ENCODE results near the gene ANAPC15.
A peak's percentile ranks its signal among the peaks of the same experiment; 100 is the strongest.

The ANAPC15 gene

GRCh38 chr11:72098741-72099140, 13.8 kb downstream of the ANAPC15 start:
- CTCF ChIA-PET: interaction anchor here (0.8 to 2.3 kb wide), 2 partner anchors 8 to 63 kb away, joined by 3 to 10 read pairs; no protein-coding TSS in a partner anchor
- POLR2A ChIA-PET (ENCODE audit: low non-redundant PET): no interaction called here

GRCh38 chr11:72091292-72091691, 21.2 kb downstream of the ANAPC15 start:
- H3K27ac ChIP-seq: peak overlapping the region; percentile 50
- peak; percentile 78 for TF ChIP-seq CTCF (conservative IDR thresholded peaks at IDR 0.05; ENCODE audit: low read depth)
- DNase-seq (ENCODE audit: low spot score): peak; percentile 75
- ChIA-PET CTCF (interaction anchor here (0.5 to 2.5 kb wide), 18 partner anchors 8 to 136 kb away, joined by 3 to 44 read pairs (median 4); no protein-coding TSS in a partner anchor), POLR2A (ENCODE audit: low non-redundant PET) (interaction anchor here (0.6 kb wide), 1 partner anchor 54 kb away, joined by 3 read pairs; no protein-coding TSS in a partner anchor)

More at GRCh38 chr11:72098741-72099140, 13.8 kb downstream of the ANAPC15 start:
- TF ChIP-seq CTCF (conservative IDR thresholded peaks at IDR 0.05; ENCODE audit: low read depth): no peak
- peak overlapping the region; percentile 62 for H3K27ac ChIP-seq
- DNase-seq (ENCODE audit: low spot score): no peak

DNA sequence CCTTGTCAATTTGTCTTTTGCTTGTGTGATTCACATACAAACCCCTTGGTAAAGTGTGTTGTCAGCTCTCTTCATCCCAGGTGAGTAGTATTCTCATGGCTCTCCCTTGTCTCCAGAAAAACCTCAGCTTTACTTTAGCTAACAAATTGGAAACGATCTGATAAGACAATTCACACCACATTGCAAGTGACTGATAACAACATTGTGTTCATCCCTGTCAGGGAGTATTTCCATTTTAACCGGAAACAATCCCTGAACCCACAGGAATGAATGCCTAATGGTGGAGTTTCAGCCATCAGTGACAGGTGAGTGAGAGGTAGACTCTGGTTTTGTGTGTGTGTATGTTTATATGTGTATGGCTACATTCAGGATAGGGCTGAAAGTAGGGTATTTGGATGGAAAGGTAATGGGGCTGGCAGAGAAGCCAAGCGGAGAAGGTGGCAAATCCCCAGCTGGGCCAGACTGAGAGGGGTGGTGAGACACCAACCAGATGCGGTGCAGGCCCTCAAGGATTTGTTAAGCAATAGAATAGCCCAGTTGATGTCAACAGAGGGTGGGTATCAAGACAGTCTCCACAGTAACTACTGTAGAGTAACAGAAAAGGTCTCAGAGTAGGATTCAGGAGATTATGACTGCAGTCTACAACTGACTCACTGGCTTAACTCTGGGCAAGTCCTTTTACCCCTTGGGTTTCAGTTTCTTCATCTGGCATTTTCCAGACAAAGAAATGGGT, 24.3 kb downstream of the ANAPC15 start:
- DNase-seq (ENCODE audit: low spot score): no peak
- CTCF ChIA-PET: interaction anchor here (0.7 kb wide), 1 partner anchor 63 kb away, joined by 3 read pairs; no protein-coding TSS in a partner anchor
- POLR2A ChIA-PET (ENCODE audit: low non-redundant PET): no interaction called here

DNA sequence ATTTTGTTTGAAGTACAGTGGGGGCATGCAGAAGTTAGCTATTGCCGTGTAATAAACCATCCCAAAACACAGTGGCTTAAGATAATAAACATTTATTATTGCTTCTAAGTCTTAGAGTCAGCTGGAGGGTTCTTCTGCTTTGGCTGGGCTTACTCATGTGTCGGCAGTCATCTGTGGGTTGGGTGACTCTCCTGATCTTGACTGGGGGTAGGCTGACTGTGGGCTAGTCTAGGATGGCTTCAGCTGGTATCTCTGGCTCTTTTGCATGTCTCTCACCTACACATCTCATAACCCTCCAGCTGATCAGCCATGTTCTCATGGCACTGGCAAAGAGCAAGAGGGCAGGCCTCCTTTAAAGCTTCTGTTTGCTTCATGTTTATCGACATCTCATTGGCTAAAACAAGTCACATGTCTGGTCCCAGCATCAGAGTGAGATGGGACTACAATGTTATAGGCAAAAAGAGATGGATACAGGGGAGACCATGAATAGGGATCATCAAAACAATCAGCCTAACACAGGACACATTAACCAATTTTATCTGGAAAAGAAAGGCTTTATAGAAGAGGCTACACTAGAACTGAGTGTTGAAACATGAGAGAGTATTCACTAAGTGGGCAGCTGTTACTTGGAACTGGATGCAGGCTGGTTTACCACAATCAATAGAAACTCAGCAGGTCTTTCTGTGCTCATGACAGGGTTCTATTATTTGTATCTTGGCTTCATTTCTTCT, 26.7 kb downstream of the ANAPC15 start:
- no peak for DNase-seq (ENCODE audit: low spot score)
- no peak overlapping the region for H3K27ac ChIP-seq
- ChIA-PET CTCF (interaction anchor here (0.6 to 2.2 kb wide), 5 partner anchors 37 to 361 kb away, joined by 3 to 14 read pairs (median 3); no protein-coding TSS in a partner anchor), POLR2A (ENCODE audit: low non-redundant PET) (no interaction called here)
- no peak for TF ChIP-seq CTCF (conservative IDR thresholded peaks at IDR 0.05; ENCODE audit: low read depth)

More for the DNA sequence above, 24.3 kb downstream of the ANAPC15 start:
- TF ChIP-seq CTCF (conservative IDR thresholded peaks at IDR 0.05; ENCODE audit: low read depth): no peak
- no peak overlapping the region for H3K27ac ChIP-seq

- H3K27ac ChIP-seq: peak overlapping the region; percentile 86
- no peak for DNase-seq (ENCODE audit: low spot score)
- ChIA-PET CTCF (interaction anchor here (0.6 to 2.2 kb wide), 5 partner anchors 44 to 215 kb away, joined by 3 to 14 read pairs (median 4); no protein-coding TSS in a partner anchor), POLR2A (ENCODE audit: low non-redundant PET) (interaction anchor here (0.6 kb wide), 1 partner anchor 51 kb away, joined by 3 read pairs; no protein-coding TSS in a partner anchor)
- no peak for TF ChIP-seq CTCF (conservative IDR thresholded peaks at IDR 0.05; ENCODE audit: low read depth)
These were observed 27.5 kb downstream of the ANAPC15 start for GRCh38 chr11:72084965-72085364.

GRCh38 chr11:72084076-72084475, 28.4 kb downstream of the ANAPC15 start:
- POLR2A ChIA-PET (ENCODE audit: low non-redundant PET): no interaction called here
- CTCF ChIA-PET: interaction anchor here (0.5 to 0.7 kb wide), 2 partner anchors 16 to 59 kb away, joined by 3 read pairs; no protein-coding TSS in a partner anchor
- DNase-seq (ENCODE audit: low spot score): peak; percentile 59
- no peak for TF ChIP-seq CTCF (conservative IDR thresholded peaks at IDR 0.05; ENCODE audit: low read depth)
- peak overlapping the region; percentile 86 for H3K27ac ChIP-seq

Data from RWPE1 (cell line).